ENCODE data around the gene PRAC1.

GRCh38 chr17:48724251-48725003, 2.1 kb upstream of the PRAC1 start:
- peak; percentile 72 for TF ChIP-seq CTCF (IDR thresholded peaks at IDR 0.05; ENCODE audit: borderline replicate concordance, extremely low read depth, low read length, poor library complexity, severe bottlenecking)
- TF ChIP-seq EZH2 (IDR thresholded peaks at IDR 0.05; ENCODE audit: borderline replicate concordance, low read depth, low read length, severe bottlenecking), result no peak
